Activated CD8-positive, alpha-beta memory T cell treated with anti-CD3 and anti-CD28 coated beads, Interleukin-2, amount 50 U/mL, for 4 hours (primary cell): ENCODE data around the gene PRICKLE3.
"Not testable (repeated sequence)": the region's sequence is repeated elsewhere in the genome, so short reads cannot be mapped to it uniquely, and the experiment has no call there.

Source experiments
- DNase-seq: peaks from one replicate; pipeline ENCODE4 v3.0.0-alpha.2; 2020

The PRICKLE3 gene

GRCh38 chrX:49155900-49156837 is 30.0 kb downstream of the PRICKLE3 start:
- DNase-seq, result peak; percentile 83

DNA sequence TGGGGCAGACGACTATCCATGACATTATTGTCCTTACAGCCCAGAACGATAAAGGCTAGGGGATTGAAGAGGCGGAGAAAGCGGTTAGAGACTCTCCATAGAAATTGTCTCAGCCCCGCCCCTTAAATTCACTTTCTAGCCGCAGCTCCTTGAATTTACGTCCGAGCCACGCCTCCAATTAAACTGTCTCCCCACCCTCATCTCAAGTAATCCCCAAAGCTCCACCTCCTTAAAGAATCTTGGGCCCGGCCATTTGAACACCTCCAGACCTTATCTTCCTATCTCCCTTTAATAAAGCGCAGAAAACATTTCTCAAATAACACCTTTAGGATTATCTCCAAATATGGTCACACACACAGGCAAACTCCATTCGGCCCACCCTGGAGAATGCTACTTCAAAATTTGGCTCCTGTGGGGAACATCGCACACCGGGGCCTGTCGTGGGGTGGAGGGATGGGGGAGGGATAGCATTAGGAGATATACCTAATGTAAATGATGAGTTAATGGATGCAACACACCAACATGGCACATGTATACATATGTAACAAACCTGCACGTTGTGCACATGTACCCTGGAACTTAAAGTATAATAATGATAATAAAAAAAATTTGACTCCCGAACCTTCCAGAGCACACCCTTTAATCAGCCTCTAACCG is 30.8 kb downstream of the PRICKLE3 start:
- DNase-seq, result no peak

DNA sequence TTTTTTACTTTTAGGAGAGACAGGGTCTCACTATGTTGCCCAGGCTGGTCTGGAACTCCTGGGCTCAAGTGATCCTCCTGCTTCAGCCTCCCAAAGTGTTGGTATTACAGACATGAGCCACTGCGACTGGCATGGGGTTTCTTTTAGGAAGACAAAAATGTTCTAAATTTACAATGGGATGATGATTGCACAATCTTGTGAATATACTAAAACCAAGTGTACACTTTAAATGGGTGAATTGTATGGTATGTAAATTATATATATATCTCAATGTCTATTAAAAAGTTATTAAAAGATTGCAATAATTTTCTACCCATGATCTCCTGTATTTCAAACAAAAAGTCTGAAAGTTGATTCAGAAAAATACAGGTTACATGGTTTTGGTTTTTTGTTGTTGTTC is 32.7 kb downstream of the PRICKLE3 start:
- no peak for DNase-seq

- not testable (repeated sequence) for DNase-seq
Measured at GRCh38 chrX:49149291-49149690, 36.9 kb downstream of the PRICKLE3 start.

GRCh38 chrX:49148390-49149100 is 37.6 kb downstream of the PRICKLE3 start:
- not testable (repeated sequence) for DNase-seq

- no peak for DNase-seq
Measured at GRCh38 chrX:49147936-49148335, 38.2 kb downstream of the PRICKLE3 start.

DNA sequence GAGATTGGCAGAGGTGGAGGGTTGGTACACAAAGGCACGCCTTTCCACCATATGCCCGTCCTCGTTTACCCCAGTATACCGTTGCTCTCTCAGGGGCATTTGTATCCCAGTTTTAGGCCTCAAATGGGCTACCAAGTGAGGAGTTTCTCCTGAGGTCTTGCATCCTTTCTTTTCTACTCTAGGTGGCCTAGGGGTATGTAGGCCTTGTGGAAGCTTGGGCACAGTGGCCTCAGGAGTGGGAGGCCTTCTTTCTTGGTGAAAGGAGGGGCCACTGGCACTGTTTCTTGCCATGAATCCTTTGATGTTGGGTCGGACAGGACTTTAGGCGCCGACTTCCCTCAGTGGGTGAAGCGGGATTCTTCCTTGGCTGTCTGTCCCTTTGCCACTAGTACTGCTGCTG is 38.9 kb downstream of the PRICKLE3 start:
- DNase-seq, result no peak

DNA sequence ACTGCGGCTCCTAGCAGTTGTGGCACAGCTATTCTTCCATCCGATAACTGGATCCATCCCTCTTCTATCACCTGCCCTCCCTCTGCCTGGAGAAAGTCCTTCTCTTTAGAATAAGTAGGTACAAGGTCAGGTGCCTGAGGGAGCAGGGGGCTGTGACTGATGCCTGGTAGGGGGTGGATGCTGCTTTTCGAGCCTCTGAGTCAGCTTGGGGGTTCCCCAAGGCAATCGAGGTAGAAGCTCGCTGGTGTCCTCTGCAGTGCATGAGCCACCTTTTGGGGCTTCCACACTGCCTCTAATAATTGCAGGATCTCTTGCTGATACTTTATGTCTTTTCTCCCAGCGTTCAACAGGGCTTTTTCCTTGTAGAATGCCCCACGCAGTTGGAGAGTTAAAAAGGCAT is 43.0 kb downstream of the PRICKLE3 start:
- DNase-seq, result not testable (repeated sequence)

DNA sequence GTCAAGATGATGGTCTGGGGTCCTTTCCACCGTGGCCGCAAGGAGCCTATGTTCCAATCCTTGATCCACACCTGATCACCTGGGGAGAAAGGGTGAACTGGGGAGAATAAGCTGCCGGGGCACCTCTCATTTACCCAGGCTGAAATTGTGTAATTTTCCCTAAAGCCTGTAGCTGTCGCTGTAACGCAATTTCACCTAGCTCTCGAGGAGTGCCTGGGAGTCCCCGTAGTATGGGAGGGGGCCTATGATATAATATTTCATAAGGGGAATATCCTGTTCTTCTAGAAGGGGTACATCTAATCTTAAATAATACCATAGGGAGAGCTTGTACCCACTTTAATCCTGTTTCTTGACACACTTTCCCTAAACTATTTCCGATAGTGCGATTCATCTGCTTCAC is 43.9 kb downstream of the PRICKLE3 start:
- not testable (repeated sequence) for DNase-seq

GRCh38 chrX:49139713-49140112 is 46.5 kb downstream of the PRICKLE3 start:
- no peak for DNase-seq

DNA sequence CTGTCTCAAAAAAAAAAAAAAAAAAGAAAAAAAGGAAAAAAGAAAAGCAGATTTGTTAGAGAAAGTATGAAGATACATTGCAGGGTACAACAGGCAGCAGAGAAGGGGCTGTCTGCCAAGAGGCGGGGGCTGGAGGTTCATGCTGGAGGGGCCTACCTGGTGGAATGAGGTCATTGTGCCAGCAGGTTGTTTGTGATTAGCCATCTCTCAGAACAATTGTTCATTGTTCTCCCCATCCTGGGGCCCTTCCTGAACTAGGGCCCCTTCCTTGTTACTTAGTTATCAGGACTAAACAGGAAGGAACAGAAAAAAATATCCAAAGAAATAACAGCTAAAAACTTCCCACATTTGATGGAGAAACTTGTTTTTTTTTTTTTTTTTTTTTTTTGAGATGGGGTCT is 48.7 kb downstream of the PRICKLE3 start:
- DNase-seq, result no peak

DNA sequence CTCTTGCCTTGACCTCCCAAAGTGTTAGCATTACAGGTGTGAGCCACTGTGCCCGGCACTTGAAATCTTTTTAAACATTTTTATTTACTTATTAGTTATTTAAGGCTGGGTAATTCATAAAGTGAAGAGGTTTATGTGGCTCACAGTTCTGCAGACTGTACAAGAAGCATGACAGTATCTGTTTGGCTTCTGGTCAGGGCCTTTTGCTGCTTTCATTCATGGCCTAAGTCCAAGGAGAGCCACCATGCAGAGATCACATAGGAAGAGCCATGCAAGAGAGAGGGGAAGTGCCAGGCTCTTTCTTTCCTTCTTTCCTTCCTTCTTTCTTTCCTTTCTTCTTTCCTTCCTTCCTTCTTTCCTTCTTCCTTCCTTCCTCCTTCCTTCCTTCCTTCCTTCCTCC is 52.4 kb downstream of the PRICKLE3 start:
- DNase-seq, result no peak

DNA sequence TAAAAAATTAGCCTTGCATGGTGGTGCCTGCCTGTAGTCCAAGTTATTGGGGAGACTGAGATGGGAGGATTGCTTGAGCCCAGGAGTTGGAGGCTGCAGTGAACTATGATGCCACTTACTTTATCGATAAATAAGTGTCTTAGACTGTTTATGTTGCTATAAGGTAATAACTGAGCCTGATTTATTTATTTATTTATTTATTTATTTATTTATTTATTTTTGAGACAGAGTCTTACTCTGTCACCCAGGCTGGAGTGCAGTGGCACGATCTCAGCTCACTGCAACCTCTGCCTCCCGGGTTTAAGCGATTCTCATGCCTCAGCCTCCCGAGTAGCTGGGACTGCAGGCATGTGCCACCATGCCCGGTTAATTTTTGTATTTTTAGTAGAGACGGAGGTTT is 53.9 kb downstream of the PRICKLE3 start:
- not testable (repeated sequence) for DNase-seq

DNA sequence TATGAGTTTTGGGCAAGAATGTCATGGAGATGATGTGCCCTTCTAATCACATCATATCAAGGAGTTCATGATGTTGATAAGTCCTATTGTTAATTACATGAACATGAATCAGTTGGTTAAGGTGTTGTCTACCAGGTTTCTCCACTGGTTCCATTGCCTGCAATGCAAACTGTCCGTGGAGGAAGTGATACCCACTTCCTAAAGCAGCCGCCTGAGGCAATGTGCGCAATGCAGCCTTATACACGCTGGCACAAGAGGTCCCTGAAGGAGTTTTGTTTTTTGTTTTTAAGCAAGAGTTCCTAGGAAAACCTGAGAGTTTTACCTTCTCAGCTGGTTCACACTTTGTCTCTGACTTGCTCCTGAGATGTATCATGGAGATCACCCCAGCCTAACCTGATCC is 56.7 kb downstream of the PRICKLE3 start:
- no peak for DNase-seq

GRCh38 chrX:49127742-49128258 is 58.4 kb downstream of the PRICKLE3 start:
- not testable (repeated sequence) for DNase-seq
